Fibroblast of peridontal ligament (primary cell): Measurements from ENCODE around the gene PAX8.
"Not testable (repeated sequence)": the region's sequence is repeated elsewhere in the genome, so short reads cannot be mapped to it uniquely, and the experiment has no call there.

Source experiments
- DNase-seq: peaks from one replicate; pipeline ENCODE4 v3.0.0-alpha.2; 2010; ENCODE audit errors: extremely low read depth

Gene PAX8

GRCh38 chr2:113237604-113238160 is 41.0 kb downstream of the PAX8 start:
- no peak for DNase-seq

GRCh38 chr2:113236367-113237159 is 42.2 kb downstream of the PAX8 start:
- DNase-seq: no peak

- DNase-seq: not testable (repeated sequence)
Observed at GRCh38 chr2:113235347-113236226, 43.1 kb downstream of the PAX8 start.

GRCh38 chr2:113234721-113235346 is 43.9 kb downstream of the PAX8 start:
- peak; percentile 45 for DNase-seq

- peak; percentile 40 for DNase-seq
Observed at GRCh38 chr2:113233593-113234550, 44.8 kb downstream of the PAX8 start.

GRCh38 chr2:113232740-113233139 is 46.0 kb downstream of the PAX8 start:
- DNase-seq: no peak

GRCh38 chr2:113232123-113232522 is 46.6 kb downstream of the PAX8 start:
- no peak for DNase-seq

- no peak for DNase-seq
Observed at GRCh38 chr2:113231064-113231463, 47.7 kb downstream of the PAX8 start.

- peak; percentile 73 for DNase-seq
Observed at GRCh38 chr2:113230531-113230930, 48.2 kb downstream of the PAX8 start.

GRCh38 chr2:113229795-113230194 is 48.9 kb downstream of the PAX8 start:
- DNase-seq: no peak

GRCh38 chr2:113228991-113229716 is 49.6 kb downstream of the PAX8 start:
- DNase-seq: no peak

- no peak for DNase-seq
Observed at GRCh38 chr2:113228351-113228750, 50.4 kb downstream of the PAX8 start.

GRCh38 chr2:113227698-113228097 is 51.0 kb downstream of the PAX8 start:
- no peak for DNase-seq

- DNase-seq: no peak
Observed at GRCh38 chr2:113227290-113227689, 51.4 kb downstream of the PAX8 start.

- DNase-seq: no peak
Observed at GRCh38 chr2:113226462-113226861, 52.3 kb downstream of the PAX8 start.

- DNase-seq: no peak
Observed at GRCh38 chr2:113225263-113226259, 53.2 kb downstream of the PAX8 start.

- no peak for DNase-seq
Observed at GRCh38 chr2:113224647-113225236, 54.0 kb downstream of the PAX8 start.

- no peak for DNase-seq
Observed at GRCh38 chr2:113223813-113224212, 54.9 kb downstream of the PAX8 start.

- DNase-seq: no peak
Observed at GRCh38 chr2:113221846-113222245, 56.9 kb downstream of the PAX8 start.
